ENCODE results near the gene GPR161. TPM values are rescaled to one million over a fixed set of nuclear protein-coding genes. Genes with fewer than 3 reads are reported as not detected.

GPR161 gene
- total and polyA plus RNA-seq, 9 of the 15 experiments (the other 6 are each of a cell fraction or from before 2014, with no cell fraction given), result 0.15 to 2.4 (median 0.76) TPM

DNA sequence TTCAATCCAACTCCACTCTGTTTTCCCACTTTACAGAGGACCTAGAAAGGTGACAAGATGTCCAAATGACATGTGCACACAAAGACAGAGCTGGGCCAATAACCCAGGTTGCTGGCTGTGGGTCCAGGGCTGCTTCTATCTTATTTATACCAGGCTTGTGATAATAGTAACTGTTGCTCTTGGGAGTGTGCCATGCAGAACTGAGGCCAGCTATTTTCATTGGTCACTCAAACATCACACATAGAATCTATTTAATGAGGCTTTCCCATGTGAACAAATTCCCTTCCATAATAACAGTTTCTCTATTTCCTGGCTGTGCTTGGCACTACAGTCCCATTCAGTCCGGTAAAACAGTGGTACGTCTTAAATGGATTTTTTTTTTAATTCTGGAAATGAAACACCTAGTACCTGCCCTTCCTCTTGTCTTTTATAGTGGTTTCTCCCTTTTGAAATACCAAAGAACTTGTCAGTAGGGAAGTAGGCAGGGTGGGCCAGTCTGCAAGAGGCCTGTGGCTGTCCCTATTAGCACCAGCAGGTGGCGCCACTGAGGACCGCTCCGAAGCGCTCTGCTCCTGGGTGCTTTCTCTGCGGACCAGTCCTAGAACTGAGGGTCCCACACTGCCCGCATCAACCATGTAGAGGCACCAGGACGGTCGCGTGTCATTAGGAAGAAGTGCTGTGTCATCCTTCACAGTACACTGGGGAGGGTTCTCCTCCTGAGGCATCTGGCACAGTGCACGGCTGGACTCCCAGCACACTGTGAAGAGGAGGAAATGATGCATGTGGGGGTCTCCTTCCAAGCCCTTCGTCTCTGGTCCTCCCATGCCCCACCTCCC, 52.1 kb downstream of the GPR161 start (continued):
- TF ChIP-seq MGA (IDR thresholded peaks at IDR 0.05) (no peak), KLF1 (tag; IDR thresholded peaks at IDR 0.05) (no peak), KDM5B (IDR thresholded peaks at IDR 0.05; ENCODE audit: insufficient replicate concordance, low read depth, low read length) (no peak), ZNF398 (CRISPR knock-in tag; IDR thresholded peaks at IDR 0.05) (no peak), ETV1 (tag; conservative IDR thresholded peaks at IDR 0.05; ENCODE audit: low read depth) (0 out of 2 replicates have a peak, but pooled peaks have one; percentile 8), CBX1 (IDR thresholded peaks at IDR 0.05; ENCODE audit: low read depth) (no peak), PCBP2 (IDR thresholded peaks at IDR 0.05; ENCODE audit: low read depth, low read length, poor library complexity, severe bottlenecking) (no peak), SREBF1 (IDR thresholded peaks at IDR 0.05; ENCODE audit: borderline replicate concordance, low read depth, low read length) (no peak)
- TF ChIP-seq, protein P1, sequence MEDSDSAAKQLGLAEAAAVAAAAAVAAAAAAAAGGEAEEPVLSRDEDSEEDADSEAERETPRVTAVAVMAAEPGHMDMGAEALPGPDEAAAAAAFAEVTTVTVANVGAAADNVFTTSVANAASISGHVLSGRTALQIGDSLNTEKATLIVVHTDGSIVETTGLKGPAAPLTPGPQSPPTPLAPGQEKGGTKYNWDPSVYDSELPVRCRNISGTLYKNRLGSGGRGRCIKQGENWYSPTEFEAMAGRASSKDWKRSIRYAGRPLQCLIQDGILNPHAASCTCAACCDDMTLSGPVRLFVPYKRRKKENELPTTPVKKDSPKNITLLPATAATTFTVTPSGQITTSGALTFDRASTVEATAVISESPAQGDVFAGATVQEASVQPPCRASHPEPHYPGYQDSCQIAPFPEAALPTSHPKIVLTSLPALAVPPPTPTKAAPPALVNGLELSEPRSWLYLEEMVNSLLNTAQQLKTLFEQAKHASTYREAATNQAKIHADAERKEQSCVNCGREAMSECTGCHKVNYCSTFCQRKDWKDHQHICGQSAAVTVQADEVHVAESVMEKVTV (CRISPR knock-in tag; IDR thresholded peaks at IDR 0.05), result no peak
- TF ChIP-seq, protein P2, sequence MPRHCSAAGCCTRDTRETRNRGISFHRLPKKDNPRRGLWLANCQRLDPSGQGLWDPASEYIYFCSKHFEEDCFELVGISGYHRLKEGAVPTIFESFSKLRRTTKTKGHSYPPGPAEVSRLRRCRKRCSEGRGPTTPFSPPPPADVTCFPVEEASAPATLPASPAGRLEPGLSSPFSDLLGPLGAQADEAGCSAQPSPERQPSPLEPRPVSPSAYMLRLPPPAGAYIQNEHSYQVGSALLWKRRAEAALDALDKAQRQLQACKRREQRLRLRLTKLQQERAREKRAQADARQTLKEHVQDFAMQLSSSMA (CRISPR knock-in tag; IDR thresholded peaks at IDR 0.05), result no peak

Measured in K562 (cell line).